WTC11 (cell line): ENCODE results near the gene AIG1.

Experiments used
- ZNF138 ChIP-seq: sonication (generic); formaldehyde crosslinking; conservative IDR thresholded peaks from 2 replicates; pipeline ENCODE4 v1.8.1; 2022; ENCODE audit warnings: mild to moderate bottlenecking, moderate library complexity, missing genetic modification reagents
- TF ChIP-seq, protein P1 (sequence below): sonication (generic); formaldehyde crosslinking; IDR thresholded peaks from 2 replicates; pipeline ENCODE4 v1.8.1; 2022; ENCODE audit warnings: mild to moderate bottlenecking, moderate library complexity, missing genetic modification reagents
- TF ChIP-seq, protein P2 (sequence below): fragments of 200-600 bp; IDR thresholded peaks from 2 replicates; pipeline ENCODE4 v1.8.0; 2022; ENCODE audit warnings: antibody characterized with exemption

DNA sequence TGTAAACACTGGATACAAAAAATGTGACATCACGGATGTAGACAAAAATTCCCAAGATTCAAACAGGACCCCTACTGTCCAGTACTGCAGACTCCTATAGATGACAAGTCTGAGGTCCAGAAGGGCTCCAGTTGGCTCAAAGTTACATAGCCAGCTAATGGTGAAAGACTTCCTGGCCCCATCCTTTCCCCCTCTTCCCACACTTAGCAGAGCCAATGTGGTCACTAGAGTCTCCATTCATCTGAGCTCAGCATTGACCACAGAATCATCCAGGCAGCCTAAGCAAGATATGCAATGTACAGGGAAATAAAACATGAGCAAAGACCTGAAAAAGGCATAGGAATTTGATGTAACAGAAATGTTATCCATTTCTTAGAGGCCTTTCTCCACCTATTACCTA lies 209.3 kb downstream of the AIG1 start:
- TF ChIP-seq, protein P1, sequence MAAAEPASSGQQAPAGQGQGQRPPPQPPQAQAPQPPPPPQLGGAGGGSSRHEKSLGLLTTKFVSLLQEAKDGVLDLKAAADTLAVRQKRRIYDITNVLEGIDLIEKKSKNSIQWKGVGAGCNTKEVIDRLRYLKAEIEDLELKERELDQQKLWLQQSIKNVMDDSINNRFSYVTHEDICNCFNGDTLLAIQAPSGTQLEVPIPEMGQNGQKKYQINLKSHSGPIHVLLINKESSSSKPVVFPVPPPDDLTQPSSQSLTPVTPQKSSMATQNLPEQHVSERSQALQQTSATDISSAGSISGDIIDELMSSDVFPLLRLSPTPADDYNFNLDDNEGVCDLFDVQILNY (CRISPR knock-in tag): no peak
- TF ChIP-seq ZNF138 (CRISPR knock-in tag): no peak
- TF ChIP-seq, protein P2, sequence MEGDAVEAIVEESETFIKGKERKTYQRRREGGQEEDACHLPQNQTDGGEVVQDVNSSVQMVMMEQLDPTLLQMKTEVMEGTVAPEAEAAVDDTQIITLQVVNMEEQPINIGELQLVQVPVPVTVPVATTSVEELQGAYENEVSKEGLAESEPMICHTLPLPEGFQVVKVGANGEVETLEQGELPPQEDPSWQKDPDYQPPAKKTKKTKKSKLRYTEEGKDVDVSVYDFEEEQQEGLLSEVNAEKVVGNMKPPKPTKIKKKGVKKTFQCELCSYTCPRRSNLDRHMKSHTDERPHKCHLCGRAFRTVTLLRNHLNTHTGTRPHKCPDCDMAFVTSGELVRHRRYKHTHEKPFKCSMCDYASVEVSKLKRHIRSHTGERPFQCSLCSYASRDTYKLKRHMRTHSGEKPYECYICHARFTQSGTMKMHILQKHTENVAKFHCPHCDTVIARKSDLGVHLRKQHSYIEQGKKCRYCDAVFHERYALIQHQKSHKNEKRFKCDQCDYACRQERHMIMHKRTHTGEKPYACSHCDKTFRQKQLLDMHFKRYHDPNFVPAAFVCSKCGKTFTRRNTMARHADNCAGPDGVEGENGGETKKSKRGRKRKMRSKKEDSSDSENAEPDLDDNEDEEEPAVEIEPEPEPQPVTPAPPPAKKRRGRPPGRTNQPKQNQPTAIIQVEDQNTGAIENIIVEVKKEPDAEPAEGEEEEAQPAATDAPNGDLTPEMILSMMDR: no peak
